IPS DF 4.7 (cell line): ENCODE measurements around the gene RAET1G.

Source experiments
- DNase-seq: peaks from one replicate; pipeline ENCODE4 v3.0.0-alpha.2; 2013; ENCODE audit warnings: low spot score; ENCODE audit errors: extremely low read depth

The RAET1G gene

DNA sequence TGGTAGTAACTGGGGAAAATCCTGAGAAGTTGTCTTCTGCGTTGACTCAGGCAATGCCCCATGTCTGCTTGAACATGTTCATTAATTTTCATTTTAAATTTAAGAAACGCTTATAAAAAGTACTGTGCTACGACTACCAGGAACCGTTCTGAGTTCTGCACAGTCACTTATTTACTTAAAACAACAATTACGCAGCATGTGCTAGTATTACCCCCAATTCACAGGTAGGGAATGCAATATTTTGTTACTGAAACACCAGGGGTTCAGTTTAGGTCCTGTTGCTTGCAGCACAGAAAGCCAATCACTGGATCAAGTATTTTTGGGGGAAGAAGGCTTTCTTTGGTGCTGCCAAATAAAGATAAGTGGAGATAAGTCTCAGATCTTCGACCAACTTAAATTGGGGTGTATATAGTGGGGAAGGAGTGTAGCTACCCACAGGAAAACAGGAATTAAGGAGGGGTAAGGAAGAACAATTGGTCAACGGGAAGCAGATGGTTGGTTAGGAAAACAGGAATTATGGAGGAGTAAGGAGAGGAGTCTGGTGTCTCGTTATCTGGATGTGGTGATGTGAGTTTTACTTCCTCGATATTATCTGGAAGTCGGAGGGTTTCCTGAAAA, 53.5 kb downstream of the RAET1G start:
- DNase-seq: no peak

DNA sequence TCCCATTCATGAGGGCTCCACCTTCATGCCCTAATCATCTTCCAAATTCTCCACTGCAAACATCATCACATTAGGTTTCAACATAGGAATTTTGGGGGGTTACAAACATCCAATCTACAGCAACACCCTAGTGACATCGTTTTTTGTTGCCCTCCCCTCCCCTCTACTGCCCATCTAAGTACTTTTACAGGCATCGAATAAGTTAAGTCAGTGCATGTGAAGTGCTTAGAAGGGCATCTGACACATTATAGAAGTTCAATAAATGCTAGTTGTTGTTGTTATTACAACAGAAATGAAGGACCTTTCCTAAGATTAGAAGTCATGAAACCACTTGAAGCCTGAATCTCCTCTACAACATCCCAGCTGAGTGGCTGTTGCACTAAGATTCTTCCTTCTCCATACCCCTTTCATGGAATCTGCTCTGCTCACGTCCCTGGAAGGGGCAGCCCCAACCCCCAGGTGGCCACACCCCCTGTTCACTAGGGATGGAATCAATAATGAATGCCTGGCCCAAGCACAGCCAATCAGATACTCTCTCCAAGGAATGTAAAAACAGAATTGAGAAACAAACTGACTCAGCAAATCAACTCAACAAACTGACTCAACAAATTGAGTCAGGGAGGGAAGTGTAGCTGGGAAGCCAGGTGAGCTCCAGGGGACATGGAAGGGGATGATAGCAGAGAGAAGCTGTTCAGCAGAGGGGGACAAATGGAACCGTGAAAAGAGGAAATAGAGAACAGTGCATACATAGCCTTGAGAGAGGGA, 54.9 kb downstream of the RAET1G start:
- DNase-seq: peak; percentile 60
